ENCODE results near the gene USP49.
"Not testable (repeated sequence)": the region's sequence is repeated elsewhere in the genome, so short reads cannot be mapped to it uniquely, and the experiment has no call there.

The USP49 gene

GRCh38 chr6:41779788-41780550, 115.2 kb downstream of the USP49 start, which contains the start of gene FRS3:
TSS of gene FRS3 (minus strand) at chr6:41779900. CDS start at chr6:41776987, 2,913 bp downstream.
- DNase-seq (ENCODE audit: low read depth) = peak; percentile 99

- DNase-seq (ENCODE audit: low read depth) = no peak
Measured at GRCh38 chr6:41779336-41779735, 115.8 kb downstream of the USP49 start.

- no peak for DNase-seq (ENCODE audit: low read depth)
Measured at GRCh38 chr6:41778895-41779294, 116.3 kb downstream of the USP49 start.

- DNase-seq (ENCODE audit: low read depth) = no peak
Measured at GRCh38 chr6:41777551-41778285, 117.5 kb downstream of the USP49 start.

GRCh38 chr6:41775293-41775882, 119.8 kb downstream of the USP49 start:
- no peak for DNase-seq (ENCODE audit: low read depth)

- no peak for DNase-seq (ENCODE audit: low read depth)
Measured at GRCh38 chr6:41774841-41775240, 120.3 kb downstream of the USP49 start.

GRCh38 chr6:41771058-41771983, 123.9 kb downstream of the USP49 start:
- DNase-seq (ENCODE audit: low read depth) = no peak

GRCh38 chr6:41770381-41771057, 124.7 kb downstream of the USP49 start:
- no peak for DNase-seq (ENCODE audit: low read depth)

GRCh38 chr6:41769376-41769775, 125.8 kb downstream of the USP49 start:
- DNase-seq (ENCODE audit: low read depth) = no peak

- DNase-seq (ENCODE audit: low read depth) = no peak
Measured at GRCh38 chr6:41768545-41769308, 126.4 kb downstream of the USP49 start.

GRCh38 chr6:41767112-41767833, 127.9 kb downstream of the USP49 start:
- no peak for DNase-seq (ENCODE audit: low read depth)

GRCh38 chr6:41766043-41766664, 129.0 kb downstream of the USP49 start:
- not testable (repeated sequence) for DNase-seq (ENCODE audit: low read depth)

GRCh38 chr6:41763470-41763869, 131.7 kb downstream of the USP49 start:
- no peak for DNase-seq (ENCODE audit: low read depth)

- no peak for DNase-seq (ENCODE audit: low read depth)
Measured at GRCh38 chr6:41759905-41760579, 135.1 kb downstream of the USP49 start.

- DNase-seq (ENCODE audit: low read depth) = no peak
Measured at GRCh38 chr6:41759106-41759904, 135.9 kb downstream of the USP49 start.

- DNase-seq (ENCODE audit: low read depth) = no peak
Measured at GRCh38 chr6:41758641-41759035, 136.5 kb downstream of the USP49 start.

GRCh38 chr6:41757931-41758640, 137.1 kb downstream of the USP49 start:
- DNase-seq (ENCODE audit: low read depth) = no peak
